Osteocyte (in vitro differentiated cells): ENCODE measurements around the gene ZNF516. TPM values are rescaled to one million over a fixed set of nuclear protein-coding genes. Genes with fewer than 3 reads are reported as not detected.

Experiments used
- DNase-seq: peaks from one replicate; pipeline ENCODE4 v3.0.0; 2021; ENCODE audit warnings: mixed read lengths; ENCODE audit not compliant: unreplicated experiment; ENCODE audit errors: extremely low spot score
- H3K27ac Mint-ChIP-seq: one replicate; pipeline ENCODE4 v1.8.0; 2021; ENCODE audit warnings: mild to moderate bottlenecking, mixed read lengths; ENCODE audit not compliant: unreplicated experiment
- H3K27me3 Mint-ChIP-seq: one replicate; pipeline ENCODE4 v1.8.0; 2021; ENCODE audit warnings: mixed read lengths; ENCODE audit not compliant: unreplicated experiment
- H3K36me3 Mint-ChIP-seq: one replicate; pipeline ENCODE4 v1.8.0; 2021; ENCODE audit warnings: mixed read lengths; ENCODE audit not compliant: unreplicated experiment
- H3K4me1 Mint-ChIP-seq: one replicate; pipeline ENCODE4 v1.8.0; 2021; ENCODE audit warnings: mixed read lengths; ENCODE audit not compliant: unreplicated experiment
- H3K4me3 Mint-ChIP-seq: one replicate; pipeline ENCODE4 v1.8.0; 2021; ENCODE audit warnings: mild to moderate bottlenecking, moderate library complexity, mixed read lengths; ENCODE audit not compliant: unreplicated experiment
- H3K9me3 Mint-ChIP-seq: one replicate; pipeline ENCODE4 v1.8.0; 2021; ENCODE audit warnings: mixed read lengths; ENCODE audit not compliant: unreplicated experiment
- total RNA-seq: library from RNA; stranded (reverse); gene quantifications from 2 replicates; pipeline ENCODE4 v1.2.1, GENCODE V29; 2021
- TF ChIP-seq, protein P1 (sequence below): fragments of 200-600 bp; sonication (generic); IDR thresholded peaks from 2 replicates; pipeline ENCODE4 v1.5.0; 2021; ENCODE audit warnings: antibody characterized with exemption, mild to moderate bottlenecking, moderate library complexity

Gene ZNF516
- total RNA-seq, 1 donor from 2014 or later = 36.3 TPM

DNA sequence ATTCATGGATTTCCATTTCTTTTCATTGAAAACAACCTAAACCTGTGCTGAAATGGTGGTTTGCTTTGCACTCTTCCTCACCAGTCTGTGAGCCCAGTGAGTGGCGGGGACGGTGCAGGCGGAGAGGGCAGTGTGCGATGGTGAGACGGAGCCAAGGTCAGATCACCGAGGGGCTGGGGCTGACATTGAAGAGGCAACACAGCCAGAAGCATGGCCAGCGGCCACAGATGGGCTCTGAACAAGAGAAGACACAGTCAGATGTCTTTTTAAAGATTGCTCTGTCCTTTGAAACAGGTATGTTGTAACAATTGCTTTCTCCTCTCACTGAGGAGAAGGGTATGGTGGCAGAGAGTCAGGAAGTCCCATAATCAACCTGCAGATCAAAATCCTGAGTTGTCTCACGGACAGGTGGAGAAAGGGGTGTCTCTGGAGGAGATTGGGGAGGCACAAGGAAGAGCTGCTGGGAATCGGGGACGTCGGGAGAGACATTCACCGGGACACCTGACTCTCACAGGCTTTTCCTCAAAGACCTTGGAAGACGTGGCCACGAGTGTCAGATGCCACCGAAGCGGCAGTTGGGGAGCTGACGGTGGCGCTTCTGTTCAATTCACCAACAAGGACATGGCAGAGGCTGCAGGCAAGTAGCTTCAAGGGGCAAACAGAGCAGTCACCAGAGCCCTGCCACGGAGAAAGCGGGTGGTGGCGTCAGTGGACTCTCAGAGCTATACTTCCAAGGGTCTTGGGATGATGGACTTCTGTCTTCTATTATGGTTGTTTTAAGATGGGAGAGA, 12.1 kb upstream of the ZNF516 start:
- no peak overlapping the region for H3K27ac Mint-ChIP-seq
- peaks cover 21% of the 10 kb centered on the region for H3K27me3 Mint-ChIP-seq
- no peaks in the 10 kb centered on the region for H3K36me3 Mint-ChIP-seq
- TF ChIP-seq, protein P1, sequence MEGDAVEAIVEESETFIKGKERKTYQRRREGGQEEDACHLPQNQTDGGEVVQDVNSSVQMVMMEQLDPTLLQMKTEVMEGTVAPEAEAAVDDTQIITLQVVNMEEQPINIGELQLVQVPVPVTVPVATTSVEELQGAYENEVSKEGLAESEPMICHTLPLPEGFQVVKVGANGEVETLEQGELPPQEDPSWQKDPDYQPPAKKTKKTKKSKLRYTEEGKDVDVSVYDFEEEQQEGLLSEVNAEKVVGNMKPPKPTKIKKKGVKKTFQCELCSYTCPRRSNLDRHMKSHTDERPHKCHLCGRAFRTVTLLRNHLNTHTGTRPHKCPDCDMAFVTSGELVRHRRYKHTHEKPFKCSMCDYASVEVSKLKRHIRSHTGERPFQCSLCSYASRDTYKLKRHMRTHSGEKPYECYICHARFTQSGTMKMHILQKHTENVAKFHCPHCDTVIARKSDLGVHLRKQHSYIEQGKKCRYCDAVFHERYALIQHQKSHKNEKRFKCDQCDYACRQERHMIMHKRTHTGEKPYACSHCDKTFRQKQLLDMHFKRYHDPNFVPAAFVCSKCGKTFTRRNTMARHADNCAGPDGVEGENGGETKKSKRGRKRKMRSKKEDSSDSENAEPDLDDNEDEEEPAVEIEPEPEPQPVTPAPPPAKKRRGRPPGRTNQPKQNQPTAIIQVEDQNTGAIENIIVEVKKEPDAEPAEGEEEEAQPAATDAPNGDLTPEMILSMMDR = no peak
- H3K4me3 Mint-ChIP-seq = no peak overlapping the region
- no peaks in the 10 kb centered on the region for H3K9me3 Mint-ChIP-seq
- no peaks in the 10 kb centered on the region for H3K4me1 Mint-ChIP-seq
- DNase-seq = no peak

DNA sequence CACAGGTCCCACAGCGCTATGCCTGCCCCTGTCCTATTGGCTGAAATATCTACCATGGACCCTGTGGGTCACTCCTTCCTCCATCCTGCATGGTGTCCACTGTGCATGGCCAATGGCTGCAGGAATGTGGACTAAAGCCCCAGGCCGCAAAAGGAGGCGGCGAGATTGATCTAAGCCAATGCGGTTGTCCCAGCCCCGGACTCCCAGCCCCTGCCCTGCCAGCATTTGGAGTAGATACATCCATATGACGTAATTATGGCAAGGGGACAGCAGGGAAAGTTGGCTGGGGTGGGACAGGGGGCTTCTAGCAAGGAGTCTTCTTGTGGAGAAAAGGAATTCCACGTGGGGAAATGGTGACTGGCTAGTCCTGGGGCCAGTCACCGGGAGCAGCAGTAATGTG, 11.4 kb upstream of the ZNF516 start:
- H3K36me3 Mint-ChIP-seq = no peaks in the 10 kb centered on the region
- TF ChIP-seq, protein P1 = no peak
- H3K27ac Mint-ChIP-seq = no peak overlapping the region
- H3K27me3 Mint-ChIP-seq = peaks cover 21% of the 10 kb centered on the region
- no peak overlapping the region for H3K4me3 Mint-ChIP-seq
- no peaks in the 10 kb centered on the region for H3K9me3 Mint-ChIP-seq
- DNase-seq = no peak
- no peaks in the 10 kb centered on the region for H3K4me1 Mint-ChIP-seq

DNA sequence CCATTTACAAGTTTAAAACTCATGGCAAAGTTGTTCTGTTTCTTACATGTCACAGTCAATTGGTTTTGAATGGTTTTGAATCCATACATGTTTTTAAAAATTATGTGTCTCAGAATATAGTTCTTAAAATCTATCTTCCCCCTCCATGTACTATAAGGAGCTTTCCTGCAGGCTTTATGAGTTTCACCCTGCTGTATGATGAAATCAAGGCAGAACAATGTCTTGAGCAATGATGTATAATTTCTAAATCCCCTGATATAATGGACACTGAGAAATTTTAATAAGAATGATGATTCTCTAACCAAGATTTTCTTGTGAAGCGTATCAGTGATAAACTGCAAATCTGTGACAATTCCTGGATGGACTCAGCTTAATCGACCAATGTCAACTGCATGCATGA, 10.6 kb upstream of the ZNF516 start:
- peaks cover 21% of the 10 kb centered on the region for H3K27me3 Mint-ChIP-seq
- no peak for DNase-seq
- no peak overlapping the region for H3K27ac Mint-ChIP-seq
- no peaks in the 10 kb centered on the region for H3K9me3 Mint-ChIP-seq
- no peaks in the 10 kb centered on the region for H3K4me1 Mint-ChIP-seq
- no peaks in the 10 kb centered on the region for H3K36me3 Mint-ChIP-seq
- H3K4me3 Mint-ChIP-seq = no peak overlapping the region
- TF ChIP-seq, protein P1 = no peak

DNA sequence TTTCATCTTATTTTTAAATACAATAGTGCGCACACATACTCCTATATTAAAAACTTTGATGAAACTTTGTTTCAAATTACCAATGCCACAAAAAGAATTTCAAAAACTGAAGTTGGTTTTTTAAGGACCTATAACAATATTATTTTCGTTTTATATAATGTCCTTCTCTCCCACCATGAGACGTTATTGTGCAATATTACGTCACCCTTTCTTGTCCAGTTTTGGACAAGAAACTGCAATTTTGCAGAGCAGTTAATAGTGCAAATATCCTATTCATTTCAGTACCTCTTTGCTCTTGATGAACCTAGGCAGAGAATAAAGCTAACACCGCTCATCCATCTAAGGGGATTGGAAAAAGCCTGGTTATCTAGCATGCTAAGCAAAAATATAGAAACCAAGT, 9.7 kb upstream of the ZNF516 start:
- TF ChIP-seq, protein P1 = no peak
- Mint-ChIP-seq H3K27ac (no peak overlapping the region), H3K4me1 (no peaks in the 10 kb centered on the region), H3K9me3 (no peaks in the 10 kb centered on the region), H3K27me3 (peaks cover 17% of the 10 kb centered on the region), H3K36me3 (no peaks in the 10 kb centered on the region), H3K4me3 (no peak overlapping the region)
- no peak for DNase-seq

DNA sequence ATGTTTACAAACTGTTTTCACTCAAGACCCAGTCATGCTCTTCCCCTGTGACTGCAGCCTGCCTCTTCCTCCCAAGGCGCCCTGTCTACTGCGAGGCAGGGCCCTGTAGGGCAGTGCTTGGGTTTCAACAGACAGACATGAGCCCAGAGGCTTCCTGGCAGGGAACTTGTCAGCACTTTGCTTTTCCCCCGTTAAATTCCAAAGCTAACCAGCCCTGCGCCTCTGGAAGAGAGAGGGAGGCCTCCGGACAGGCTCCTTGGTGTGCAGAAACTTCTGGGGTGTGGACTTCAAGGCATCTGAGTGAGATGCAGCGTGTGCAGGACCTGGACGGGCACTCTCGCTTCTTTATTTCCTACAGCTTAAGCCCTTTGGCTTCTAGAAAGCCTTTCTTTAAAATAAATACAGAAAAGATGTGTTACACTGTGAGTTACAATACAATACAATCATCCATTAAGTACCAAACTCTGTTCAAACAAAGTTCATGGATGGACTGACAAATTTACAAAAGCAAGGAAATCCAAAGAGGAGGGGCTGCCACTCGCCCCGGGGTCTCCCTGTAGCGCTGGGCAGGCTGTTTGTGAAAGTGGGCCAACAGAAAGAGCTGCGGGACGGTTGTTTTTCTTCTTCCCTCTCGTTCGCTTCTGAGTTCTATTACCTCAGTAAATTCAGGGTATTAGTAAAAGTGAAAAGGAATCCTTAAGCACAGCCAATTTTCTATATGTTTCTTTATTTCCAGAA, 8.8 kb upstream of the ZNF516 start:
- peaks cover 12% of the 10 kb centered on the region for H3K27me3 Mint-ChIP-seq
- no peak overlapping the region for H3K4me3 Mint-ChIP-seq

More for the DNA sequence above, 8.8 kb upstream of the ZNF516 start:
- no peak overlapping the region for H3K27ac Mint-ChIP-seq
- H3K36me3 Mint-ChIP-seq = no peaks in the 10 kb centered on the region
- TF ChIP-seq, protein P1 = no peak
- no peak for DNase-seq
- no peaks in the 10 kb centered on the region for H3K9me3 Mint-ChIP-seq
- no peaks in the 10 kb centered on the region for H3K4me1 Mint-ChIP-seq
